ENCODE measurements around the gene APBA1. TPM values are rescaled to one million over a fixed set of nuclear protein-coding genes. Genes with fewer than 3 reads are reported as not detected.

The APBA1 gene
- total RNA-seq, 2 donors from 2014 or later: 6.8 to 9.5 TPM

GRCh38 chr9:69471433-69471832 lies 200.7 kb downstream of the APBA1 start:
- DNase-seq (ENCODE audit: low spot score): no peak
- H3K27ac ChIP-seq: no peak overlapping the region

DNA sequence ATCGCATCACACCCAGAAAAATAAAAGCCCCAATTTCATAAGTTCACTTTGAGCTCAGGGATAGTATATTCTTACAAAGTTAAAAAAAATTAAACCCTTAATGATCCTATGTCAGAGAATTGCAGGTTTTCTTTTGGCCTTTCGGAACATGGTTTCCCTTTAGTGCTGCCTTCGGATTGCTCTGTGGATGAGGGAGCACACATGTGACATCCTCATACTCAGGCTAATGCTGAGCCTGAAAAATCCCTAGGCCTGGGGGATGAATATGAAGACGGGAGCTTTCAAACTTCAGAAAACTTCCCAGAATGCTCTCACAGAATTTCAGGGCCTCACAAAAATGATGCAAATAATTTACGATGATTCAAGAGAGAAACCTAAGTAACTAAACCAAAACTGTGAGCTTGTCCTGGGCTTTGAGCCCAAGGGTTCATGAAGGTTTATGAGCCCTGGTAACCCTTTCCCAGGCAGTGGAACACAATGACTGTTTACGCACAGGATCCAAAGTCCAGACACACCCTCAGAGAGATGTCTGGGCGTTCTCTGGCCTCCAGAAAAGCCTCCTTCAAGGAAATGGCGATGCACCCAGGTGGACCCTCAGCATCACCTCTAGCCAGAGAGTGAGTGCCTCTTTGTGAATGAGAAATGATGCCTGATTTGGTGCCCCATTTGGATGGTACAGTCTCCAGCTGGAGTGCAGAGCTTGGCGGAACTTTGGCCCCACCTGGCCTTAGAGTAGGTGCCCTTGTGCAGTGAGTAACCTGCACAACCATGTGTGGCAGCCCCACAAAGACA lies 201.8 kb downstream of the APBA1 start:
- Histone ChIP-seq H3K27me3 (replicated peaks; ENCODE audit: insufficient read depth) (no peaks in the 10 kb centered on the region), H3K4me1 (ENCODE audit: control insufficient read depth in 1 of 2, low read depth in 2 of 2) (peaks cover 0 to 9% of the 10 kb centered on the region in 2 donors), H3K9me3 (no peaks in the 10 kb centered on the region), H3K4me3 (no peak overlapping the region), H3K36me3 (no peaks in the 10 kb centered on the region), H3K27ac (no peak overlapping the region)
- ATAC-seq (ENCODE audit: insufficient number of reproducible peaks, low FRiP score, low read depth): no peak
- DNase-seq (ENCODE audit: low spot score): no peak
- TF ChIP-seq CTCF (IDR thresholded peaks at IDR 0.05): no peak

More at GRCh38 chr9:69471433-69471832, 200.7 kb downstream of the APBA1 start:
- H3K9me3 ChIP-seq: no peaks in the 10 kb centered on the region
- H3K36me3 ChIP-seq: no peaks in the 10 kb centered on the region
- ATAC-seq (ENCODE audit: insufficient number of reproducible peaks, low FRiP score, low read depth): no peak
- H3K4me1 ChIP-seq (ENCODE audit: control insufficient read depth in 1 of 2, low read depth in 2 of 2): no peaks in the 10 kb centered on the region
- H3K4me3 ChIP-seq: no peak overlapping the region
- no peaks in the 10 kb centered on the region for H3K27me3 ChIP-seq (replicated peaks; ENCODE audit: insufficient read depth)
- no peak for TF ChIP-seq CTCF (IDR thresholded peaks at IDR 0.05)

DNA sequence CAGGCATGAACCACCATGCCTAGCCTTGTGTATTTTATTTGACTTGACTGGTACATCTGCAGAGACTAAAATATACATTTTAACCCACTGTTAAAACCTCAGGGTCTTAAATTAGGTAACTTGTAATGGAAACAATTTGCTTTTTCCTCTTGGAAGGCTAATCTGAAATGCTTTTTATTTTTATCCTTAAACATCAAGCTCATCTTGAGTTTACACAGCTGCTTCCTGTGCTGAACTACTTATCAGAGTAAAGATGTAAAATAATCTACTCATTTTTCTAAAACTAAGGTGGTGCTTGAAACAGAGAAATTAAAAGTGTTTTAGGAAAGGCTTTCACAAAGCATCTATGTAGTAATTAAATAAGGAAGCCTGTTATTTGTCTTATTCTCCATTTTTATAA lies 203.0 kb downstream of the APBA1 start:
- no peak for ATAC-seq (ENCODE audit: insufficient number of reproducible peaks, low FRiP score, low read depth)
- peaks cover 0 to 9% of the 10 kb centered on the region in 2 donors for H3K4me1 ChIP-seq (ENCODE audit: control insufficient read depth in 1 of 2, low read depth in 2 of 2)
- no peaks in the 10 kb centered on the region for H3K27me3 ChIP-seq (replicated peaks; ENCODE audit: insufficient read depth)
- H3K9me3 ChIP-seq: no peaks in the 10 kb centered on the region
- TF ChIP-seq CTCF (IDR thresholded peaks at IDR 0.05): no peak
- no peak overlapping the region for H3K4me3 ChIP-seq
- no peak overlapping the region for H3K27ac ChIP-seq
- no peak for DNase-seq (ENCODE audit: low spot score)
- no peaks in the 10 kb centered on the region for H3K36me3 ChIP-seq

DNA sequence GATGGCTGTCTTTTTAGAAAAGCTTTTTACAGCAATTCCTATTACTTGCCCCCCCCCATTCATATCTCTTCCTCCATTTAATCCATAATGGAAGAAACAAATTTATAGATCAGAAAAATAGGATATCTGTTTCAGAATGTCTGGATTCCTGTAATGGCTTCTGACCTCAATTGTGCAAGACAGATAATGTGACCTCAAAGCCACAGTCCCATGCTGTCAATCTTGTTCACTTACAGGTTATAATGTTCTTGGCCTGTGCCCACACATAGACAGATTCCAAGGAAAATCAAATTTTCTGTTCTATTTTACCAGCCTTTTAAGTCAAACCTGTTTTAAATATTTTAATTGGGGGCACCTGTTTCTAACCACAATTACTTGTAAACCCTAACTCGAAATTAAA lies 203.8 kb downstream of the APBA1 start:
- Histone ChIP-seq H3K27ac (no peak overlapping the region), H3K9me3 (no peaks in the 10 kb centered on the region), H3K36me3 (no peaks in the 10 kb centered on the region), H3K4me1 (ENCODE audit: control insufficient read depth in 1 of 2, low read depth in 2 of 2) (peaks cover 0 to 9% of the 10 kb centered on the region in 2 donors), H3K4me3 (no peak overlapping the region), H3K27me3 (replicated peaks; ENCODE audit: insufficient read depth) (no peaks in the 10 kb centered on the region)
- ATAC-seq (ENCODE audit: insufficient number of reproducible peaks, low FRiP score, low read depth): no peak
- DNase-seq (ENCODE audit: low spot score): no peak
- TF ChIP-seq CTCF (IDR thresholded peaks at IDR 0.05): no peak

DNA sequence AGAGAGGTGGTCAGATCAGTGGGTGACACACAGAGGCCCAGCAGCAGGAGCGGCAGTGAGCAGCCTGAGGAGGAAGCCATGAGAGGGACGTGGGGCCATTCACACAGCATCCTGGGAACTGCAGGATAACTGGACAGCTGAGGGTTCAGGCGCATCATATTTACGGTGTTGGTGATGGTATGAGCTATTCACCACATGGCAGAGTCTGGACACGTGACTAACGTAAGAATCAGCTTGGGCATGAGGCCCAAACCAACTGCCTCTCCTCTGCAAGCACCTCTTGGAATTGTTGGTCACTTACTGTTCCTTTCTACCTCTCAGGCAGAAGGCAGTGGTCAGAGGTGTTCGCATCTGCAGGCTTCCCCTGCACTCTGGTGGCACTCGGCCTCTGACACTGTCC lies 206.0 kb downstream of the APBA1 start:
- ATAC-seq (ENCODE audit: insufficient number of reproducible peaks, low FRiP score, low read depth) (no peak), DNase-seq (ENCODE audit: low spot score) (no peak)
- Histone ChIP-seq H3K27me3 (replicated peaks; ENCODE audit: insufficient read depth) (no peaks in the 10 kb centered on the region), H3K36me3 (no peaks in the 10 kb centered on the region), H3K4me3 (no peak overlapping the region), H3K9me3 (no peaks in the 10 kb centered on the region), H3K27ac (no peak overlapping the region), H3K4me1 (ENCODE audit: control insufficient read depth in 1 of 2, low read depth in 2 of 2) (peaks cover 0 to 9% of the 10 kb centered on the region in 2 donors)
- no peak for TF ChIP-seq CTCF (IDR thresholded peaks at IDR 0.05)
